ENCODE measurements around the gene MED27. TPM values are rescaled to one million over a fixed set of nuclear protein-coding genes. Genes with fewer than 3 reads are reported as not detected.

The MED27 gene
- total RNA-seq, 1 experiment from 2014 or later: 30.4 TPM

DNA sequence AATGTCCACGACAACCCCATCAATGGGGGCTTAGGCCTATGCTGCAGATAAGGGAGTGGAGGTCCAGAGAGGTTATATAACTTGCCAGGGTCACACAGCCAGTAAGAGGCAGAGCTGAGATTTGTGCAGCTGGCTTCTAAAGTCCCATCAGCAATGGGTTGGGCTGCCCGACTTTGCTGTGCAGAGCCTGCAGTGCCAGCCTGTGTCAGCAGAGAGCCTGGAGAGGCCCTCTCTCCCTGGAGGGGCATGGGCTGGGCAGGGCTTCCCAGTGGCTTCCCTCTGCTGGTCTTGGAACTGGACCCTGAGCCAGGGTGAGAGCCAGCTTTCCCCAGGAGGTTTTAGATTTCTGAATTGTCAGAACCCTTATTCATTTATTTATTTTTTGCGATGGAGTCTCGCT, 262.6 kb downstream of the MED27 start:
- no TSS peak for BruUV-seq (replicated peaks)
- ChIA-PET CTCF (no interaction called here), POLR2A (no interaction called here)
- intact Hi-C loops (cut with micrococcal nuclease; ENCODE audit: unreplicated experiment): no loop called here
- no peaks in the 10 kb centered on the region for H3K9me3 ChIP-seq
- no peak overlapping the region for H3K4me3 Mint-ChIP-seq (ENCODE audit: unreplicated experiment)
- no peaks in the 10 kb centered on the region for H3K4me1 Mint-ChIP-seq (ENCODE audit: low read depth, unreplicated experiment)
- no peak overlapping the region for H3K27ac Mint-ChIP-seq (ENCODE audit: unreplicated experiment)
- H3K4me3 ChIP-seq (ENCODE audit: low read depth, low read length): no peak overlapping the region
- no peak for DNase-seq
- H3K4me1 ChIP-seq: no peaks in the 10 kb centered on the region
- no peaks in the 10 kb centered on the region for H3K36me3 ChIP-seq (ENCODE audit: control insufficient read depth, insufficient read depth, low read length)
- no peaks in the 10 kb centered on the region for H3K36me3 Mint-ChIP-seq (ENCODE audit: insufficient read depth, unreplicated experiment)
- H3K27me3 ChIP-seq (replicated peaks; ENCODE audit: control insufficient read depth, insufficient read depth, low read length): no peaks in the 10 kb centered on the region
- TF ChIP-seq, protein P1, sequence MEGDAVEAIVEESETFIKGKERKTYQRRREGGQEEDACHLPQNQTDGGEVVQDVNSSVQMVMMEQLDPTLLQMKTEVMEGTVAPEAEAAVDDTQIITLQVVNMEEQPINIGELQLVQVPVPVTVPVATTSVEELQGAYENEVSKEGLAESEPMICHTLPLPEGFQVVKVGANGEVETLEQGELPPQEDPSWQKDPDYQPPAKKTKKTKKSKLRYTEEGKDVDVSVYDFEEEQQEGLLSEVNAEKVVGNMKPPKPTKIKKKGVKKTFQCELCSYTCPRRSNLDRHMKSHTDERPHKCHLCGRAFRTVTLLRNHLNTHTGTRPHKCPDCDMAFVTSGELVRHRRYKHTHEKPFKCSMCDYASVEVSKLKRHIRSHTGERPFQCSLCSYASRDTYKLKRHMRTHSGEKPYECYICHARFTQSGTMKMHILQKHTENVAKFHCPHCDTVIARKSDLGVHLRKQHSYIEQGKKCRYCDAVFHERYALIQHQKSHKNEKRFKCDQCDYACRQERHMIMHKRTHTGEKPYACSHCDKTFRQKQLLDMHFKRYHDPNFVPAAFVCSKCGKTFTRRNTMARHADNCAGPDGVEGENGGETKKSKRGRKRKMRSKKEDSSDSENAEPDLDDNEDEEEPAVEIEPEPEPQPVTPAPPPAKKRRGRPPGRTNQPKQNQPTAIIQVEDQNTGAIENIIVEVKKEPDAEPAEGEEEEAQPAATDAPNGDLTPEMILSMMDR (IDR thresholded peaks at IDR 0.05; ENCODE audit: insufficient read depth in 1 of 2, low read depth in 1 of 2, low read length in 1 of 2, severe bottlenecking in 1 of 2, unreplicated experiment in 1 of 2): no peak
- no peaks in the 10 kb centered on the region for H3K9me3 Mint-ChIP-seq (ENCODE audit: unreplicated experiment)
- H3K27me3 Mint-ChIP-seq (ENCODE audit: insufficient read depth, unreplicated experiment): peaks cover 26% of the 10 kb centered on the region

DNA sequence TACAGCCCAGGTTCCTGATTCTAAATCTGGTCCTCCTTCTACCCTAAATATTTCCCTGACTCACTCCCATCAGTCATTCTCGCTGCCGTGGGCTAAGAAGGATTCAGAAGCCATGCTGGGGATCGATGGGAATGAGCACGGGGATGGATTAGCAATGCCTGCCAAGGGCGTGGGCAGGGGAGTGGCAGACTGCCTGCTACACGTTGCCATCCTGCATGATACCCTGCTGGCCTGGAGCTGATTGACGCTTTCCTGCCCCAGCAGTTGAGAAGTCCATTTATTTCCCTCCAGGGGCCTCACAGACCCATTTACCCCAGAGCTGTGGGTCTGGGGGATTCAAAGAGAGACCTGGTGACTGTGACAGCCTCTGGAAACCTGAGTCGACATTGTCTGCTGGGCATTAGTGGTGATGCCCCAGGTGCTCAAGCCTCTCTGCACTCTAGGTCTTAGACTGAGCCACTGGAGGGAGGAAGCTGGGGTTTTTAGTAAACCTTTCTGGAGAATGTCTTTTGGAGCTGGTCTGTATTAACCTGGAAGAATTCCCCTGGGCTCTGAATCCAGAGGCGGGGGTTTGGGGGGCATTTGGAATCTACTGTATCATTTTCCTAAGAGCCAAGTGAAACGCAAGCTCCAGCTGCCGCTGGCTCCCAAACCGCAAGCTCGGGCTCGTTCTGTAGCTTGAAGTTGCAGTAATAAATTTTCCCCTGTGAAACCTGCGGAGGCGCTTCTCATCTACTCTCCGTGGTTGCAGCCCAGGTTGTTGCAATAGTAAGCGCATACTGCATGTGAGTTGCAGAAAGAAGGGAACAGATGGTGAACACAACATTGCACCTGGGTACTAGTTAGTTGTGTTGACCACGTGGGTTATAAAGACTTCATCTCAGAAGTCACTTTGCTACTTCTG, 263.4 kb downstream of the MED27 start:
- BruUV-seq (replicated peaks): no TSS peak
- TF ChIP-seq, protein P1 (IDR thresholded peaks at IDR 0.05; ENCODE audit: insufficient read depth in 1 of 2, low read depth in 1 of 2, low read length in 1 of 2, severe bottlenecking in 1 of 2, unreplicated experiment in 1 of 2): no peak
- H3K4me1 Mint-ChIP-seq (ENCODE audit: low read depth, unreplicated experiment): no peaks in the 10 kb centered on the region
- peak in 1 of 2 experiments; percentile 16 for DNase-seq
- H3K27me3 Mint-ChIP-seq (ENCODE audit: insufficient read depth, unreplicated experiment): peaks cover 27% of the 10 kb centered on the region
- Histone ChIP-seq H3K36me3 (ENCODE audit: control insufficient read depth, insufficient read depth, low read length) (no peaks in the 10 kb centered on the region), H3K27me3 (replicated peaks; ENCODE audit: control insufficient read depth, insufficient read depth, low read length) (no peaks in the 10 kb centered on the region), H3K4me3 (ENCODE audit: low read depth, low read length) (no peak overlapping the region), H3K4me1 (no peaks in the 10 kb centered on the region), H3K9me3 (no peaks in the 10 kb centered on the region)
- no peaks in the 10 kb centered on the region for H3K36me3 Mint-ChIP-seq (ENCODE audit: insufficient read depth, unreplicated experiment)
- ChIA-PET CTCF (interaction anchor here (0.6 to 0.8 kb wide), 2 partner anchors 45 to 758 kb away, joined by 3 read pairs; no protein-coding TSS in a partner anchor), POLR2A (no interaction called here)
- H3K4me3 Mint-ChIP-seq (ENCODE audit: unreplicated experiment): no peak overlapping the region
- intact Hi-C loops (cut with micrococcal nuclease; ENCODE audit: unreplicated experiment): no loop called here
- no peak overlapping the region for H3K27ac Mint-ChIP-seq (ENCODE audit: unreplicated experiment)
- H3K9me3 Mint-ChIP-seq (ENCODE audit: unreplicated experiment): no peaks in the 10 kb centered on the region

DNA sequence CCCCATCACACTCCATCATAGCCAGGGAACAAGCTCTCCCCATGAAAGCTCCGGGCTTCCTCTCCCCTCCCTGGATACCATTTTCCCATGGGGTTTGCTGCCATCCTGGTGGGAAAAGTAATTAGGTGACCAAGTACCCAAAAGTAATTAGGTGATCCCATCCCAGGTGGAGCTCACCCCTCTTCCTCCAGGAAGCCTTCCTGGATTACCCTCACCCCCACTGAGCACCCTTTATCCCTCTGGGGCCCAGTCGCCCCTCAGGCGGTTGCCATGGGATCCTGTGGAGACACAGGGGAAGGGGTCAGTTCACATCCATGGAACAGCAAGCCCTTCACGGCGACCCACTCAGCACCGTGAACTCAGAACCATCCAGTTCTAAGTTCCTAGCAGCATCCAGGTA, 265.0 kb downstream of the MED27 start:
- intact Hi-C loops (cut with micrococcal nuclease; ENCODE audit: unreplicated experiment): no loop called here
- CTCF ChIA-PET: no interaction called here
- H3K4me3 Mint-ChIP-seq (ENCODE audit: unreplicated experiment): no peak overlapping the region
- Histone ChIP-seq H3K4me3 (ENCODE audit: low read depth, low read length) (no peak overlapping the region), H3K4me1 (no peaks in the 10 kb centered on the region), H3K27me3 (replicated peaks; ENCODE audit: control insufficient read depth, insufficient read depth, low read length) (no peaks in the 10 kb centered on the region; the same call in 1 of the 2 replicates), H3K9me3 (no peaks in the 10 kb centered on the region), H3K36me3 (ENCODE audit: control insufficient read depth, insufficient read depth, low read length) (no peaks in the 10 kb centered on the region)
- TF ChIP-seq, protein P1 (IDR thresholded peaks at IDR 0.05; ENCODE audit: insufficient read depth in 1 of 2, low read depth in 1 of 2, low read length in 1 of 2, severe bottlenecking in 1 of 2, unreplicated experiment in 1 of 2): no peak
- no peak for DNase-seq
- H3K27ac Mint-ChIP-seq (ENCODE audit: unreplicated experiment): no peak overlapping the region
- H3K9me3 Mint-ChIP-seq (ENCODE audit: unreplicated experiment): no peaks in the 10 kb centered on the region
- H3K27me3 Mint-ChIP-seq (ENCODE audit: insufficient read depth, unreplicated experiment): peaks cover 28% of the 10 kb centered on the region
- no peaks in the 10 kb centered on the region for H3K4me1 Mint-ChIP-seq (ENCODE audit: low read depth, unreplicated experiment)
- POLR2A ChIA-PET: no interaction called here
- H3K36me3 Mint-ChIP-seq (ENCODE audit: insufficient read depth, unreplicated experiment): no peaks in the 10 kb centered on the region
- BruUV-seq (replicated peaks): no TSS peak
